ENCODE data around the gene JMJD1C. TPM values are rescaled to one million over a fixed set of nuclear protein-coding genes. Genes with fewer than 3 reads are reported as not detected.

JMJD1C gene
- total RNA-seq, 1 donor from 2014 or later: 83.7 TPM

- no peak for DNase-seq (ENCODE audit: low spot score)
- Mint-ChIP-seq H3K4me3 (ENCODE audit: unreplicated experiment) (no peak overlapping the region), H3K4me1 (ENCODE audit: unreplicated experiment) (peaks cover 12% of the 10 kb centered on the region), H3K36me3 (ENCODE audit: low read depth, unreplicated experiment) (peaks cover 3% of the 10 kb centered on the region), H3K9me3 (ENCODE audit: unreplicated experiment) (no peaks in the 10 kb centered on the region), H3K27ac (ENCODE audit: unreplicated experiment) (no peak overlapping the region), H3K27me3 (ENCODE audit: unreplicated experiment) (no peaks in the 10 kb centered on the region)
- TF ChIP-seq CTCF (IDR thresholded peaks at IDR 0.05; ENCODE audit: unreplicated experiment): no peak
These were observed 296.2 kb downstream of the JMJD1C start for GRCh38 chr10:63169624-63170023.

GRCh38 chr10:63168821-63169462, 296.8 kb downstream of the JMJD1C start:
- Mint-ChIP-seq H3K27me3 (ENCODE audit: unreplicated experiment) (no peaks in the 10 kb centered on the region), H3K27ac (ENCODE audit: unreplicated experiment) (peak overlapping the region; percentile 55), H3K36me3 (ENCODE audit: low read depth, unreplicated experiment) (peaks cover 3% of the 10 kb centered on the region), H3K4me3 (ENCODE audit: unreplicated experiment) (no peak overlapping the region), H3K4me1 (ENCODE audit: unreplicated experiment) (peaks cover 9% of the 10 kb centered on the region), H3K9me3 (ENCODE audit: unreplicated experiment) (no peaks in the 10 kb centered on the region)
- TF ChIP-seq CTCF (IDR thresholded peaks at IDR 0.05; ENCODE audit: unreplicated experiment): no peak
- no peak for DNase-seq (ENCODE audit: low spot score)

- Mint-ChIP-seq H3K36me3 (ENCODE audit: low read depth, unreplicated experiment) (peaks cover 6% of the 10 kb centered on the region), H3K4me1 (ENCODE audit: unreplicated experiment) (peaks cover 6% of the 10 kb centered on the region), H3K27ac (ENCODE audit: unreplicated experiment) (no peak overlapping the region), H3K4me3 (ENCODE audit: unreplicated experiment) (no peak overlapping the region), H3K27me3 (ENCODE audit: unreplicated experiment) (no peaks in the 10 kb centered on the region), H3K9me3 (ENCODE audit: unreplicated experiment) (no peaks in the 10 kb centered on the region)
- TF ChIP-seq CTCF (IDR thresholded peaks at IDR 0.05; ENCODE audit: unreplicated experiment): peak; percentile 83
- DNase-seq (ENCODE audit: low spot score): peak; percentile 54
These were observed 299.0 kb downstream of the JMJD1C start for GRCh38 chr10:63166742-63167258.

GRCh38 chr10:63165249-63165648, 300.5 kb downstream of the JMJD1C start:
- H3K4me3 Mint-ChIP-seq (ENCODE audit: unreplicated experiment): no peak overlapping the region
- H3K36me3 Mint-ChIP-seq (ENCODE audit: low read depth, unreplicated experiment): peaks cover 6% of the 10 kb centered on the region
- H3K27me3 Mint-ChIP-seq (ENCODE audit: unreplicated experiment): no peaks in the 10 kb centered on the region
- H3K27ac Mint-ChIP-seq (ENCODE audit: unreplicated experiment): no peak overlapping the region
- TF ChIP-seq CTCF (IDR thresholded peaks at IDR 0.05; ENCODE audit: unreplicated experiment): no peak
- H3K4me1 Mint-ChIP-seq (ENCODE audit: unreplicated experiment): peaks cover 6% of the 10 kb centered on the region
- no peak for DNase-seq (ENCODE audit: low spot score)
- H3K9me3 Mint-ChIP-seq (ENCODE audit: unreplicated experiment): no peaks in the 10 kb centered on the region

GRCh38 chr10:63164166-63164623, 301.6 kb downstream of the JMJD1C start:
- Mint-ChIP-seq H3K9me3 (ENCODE audit: unreplicated experiment) (no peaks in the 10 kb centered on the region), H3K27ac (ENCODE audit: unreplicated experiment) (no peak overlapping the region), H3K4me1 (ENCODE audit: unreplicated experiment) (peaks cover 4% of the 10 kb centered on the region), H3K27me3 (ENCODE audit: unreplicated experiment) (no peaks in the 10 kb centered on the region), H3K36me3 (ENCODE audit: low read depth, unreplicated experiment) (peaks cover 6% of the 10 kb centered on the region), H3K4me3 (ENCODE audit: unreplicated experiment) (peak overlapping the region; percentile 47)
- no peak for DNase-seq (ENCODE audit: low spot score)
- no peak for TF ChIP-seq CTCF (IDR thresholded peaks at IDR 0.05; ENCODE audit: unreplicated experiment)
